ENCODE results near the gene ADAMTS17.

The ADAMTS17 gene

GRCh38 chr15:100174159-100174903, 167.4 kb downstream of the ADAMTS17 start:
- DNase-seq (ENCODE audit: low read depth): no peak
- TF ChIP-seq CTCF (IDR thresholded peaks at IDR 0.05; ENCODE audit: control insufficient read depth, extremely low read depth, insufficient read depth): no peak

DNA sequence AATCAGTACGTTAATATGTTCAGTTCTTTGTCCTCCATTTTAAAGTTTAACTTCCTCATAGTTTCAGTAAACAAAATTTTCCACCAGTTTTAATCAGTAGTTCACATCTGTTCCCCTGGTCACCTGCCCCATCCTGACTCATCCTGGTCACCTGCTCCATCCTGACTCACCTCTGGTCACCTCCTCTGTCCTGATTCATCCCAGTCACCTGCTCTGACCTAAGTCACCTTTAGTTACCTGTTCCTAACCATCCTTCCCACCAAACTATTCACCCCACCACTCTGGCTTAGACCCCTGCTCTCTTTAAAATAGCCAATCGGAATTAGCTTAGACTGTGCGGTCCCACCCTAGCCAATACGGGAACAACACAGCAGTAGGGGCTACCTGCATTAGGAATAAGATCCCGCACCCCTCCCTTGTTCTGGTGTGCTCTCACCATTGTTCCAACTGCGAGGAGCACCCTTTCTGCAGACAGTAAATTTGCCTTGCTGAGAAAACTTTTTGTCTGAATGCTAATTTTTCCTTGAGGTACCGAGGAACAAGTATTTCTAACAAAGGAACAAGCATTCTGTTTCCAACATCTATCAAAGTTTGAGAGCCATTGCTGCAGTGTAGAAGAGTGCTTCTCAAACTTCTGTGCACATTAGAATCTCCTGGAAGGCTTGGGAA, 169.3 kb downstream of the ADAMTS17 start:
- no peak for DNase-seq (ENCODE audit: low read depth)
- H3K4me3 ChIP-seq (ENCODE audit: low read depth, low read length): no peak overlapping the region
- TF ChIP-seq CTCF (IDR thresholded peaks at IDR 0.05; ENCODE audit: control insufficient read depth, extremely low read depth, insufficient read depth): no peak

More at GRCh38 chr15:100174159-100174903, 167.4 kb downstream of the ADAMTS17 start:
- no peak overlapping the region for H3K4me3 ChIP-seq (ENCODE audit: low read depth, low read length)

DNA sequence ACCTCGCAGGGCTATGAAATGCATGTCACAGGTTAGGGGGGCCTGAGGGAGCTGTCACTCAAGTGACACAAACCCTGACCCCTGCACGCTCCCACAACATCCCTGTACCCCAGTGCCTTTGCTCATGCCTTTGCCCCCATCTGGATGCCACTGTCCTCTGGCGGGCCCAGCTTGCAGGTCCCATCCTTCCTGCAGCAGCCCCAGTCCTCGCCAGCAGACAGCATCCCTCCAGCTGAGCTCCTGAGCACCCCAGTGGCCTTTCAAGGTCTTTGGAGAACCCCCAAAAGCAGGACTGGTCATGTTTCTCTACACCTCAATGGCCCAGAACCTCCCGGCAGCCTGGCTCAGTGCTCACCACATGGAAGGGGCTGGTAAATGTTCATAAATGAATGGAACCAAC, 170.4 kb downstream of the ADAMTS17 start:
- TF ChIP-seq CTCF (IDR thresholded peaks at IDR 0.05; ENCODE audit: control insufficient read depth, extremely low read depth, insufficient read depth): no peak
- no peak for DNase-seq (ENCODE audit: low read depth)
- H3K4me3 ChIP-seq (ENCODE audit: low read depth, low read length): no peak overlapping the region

DNA sequence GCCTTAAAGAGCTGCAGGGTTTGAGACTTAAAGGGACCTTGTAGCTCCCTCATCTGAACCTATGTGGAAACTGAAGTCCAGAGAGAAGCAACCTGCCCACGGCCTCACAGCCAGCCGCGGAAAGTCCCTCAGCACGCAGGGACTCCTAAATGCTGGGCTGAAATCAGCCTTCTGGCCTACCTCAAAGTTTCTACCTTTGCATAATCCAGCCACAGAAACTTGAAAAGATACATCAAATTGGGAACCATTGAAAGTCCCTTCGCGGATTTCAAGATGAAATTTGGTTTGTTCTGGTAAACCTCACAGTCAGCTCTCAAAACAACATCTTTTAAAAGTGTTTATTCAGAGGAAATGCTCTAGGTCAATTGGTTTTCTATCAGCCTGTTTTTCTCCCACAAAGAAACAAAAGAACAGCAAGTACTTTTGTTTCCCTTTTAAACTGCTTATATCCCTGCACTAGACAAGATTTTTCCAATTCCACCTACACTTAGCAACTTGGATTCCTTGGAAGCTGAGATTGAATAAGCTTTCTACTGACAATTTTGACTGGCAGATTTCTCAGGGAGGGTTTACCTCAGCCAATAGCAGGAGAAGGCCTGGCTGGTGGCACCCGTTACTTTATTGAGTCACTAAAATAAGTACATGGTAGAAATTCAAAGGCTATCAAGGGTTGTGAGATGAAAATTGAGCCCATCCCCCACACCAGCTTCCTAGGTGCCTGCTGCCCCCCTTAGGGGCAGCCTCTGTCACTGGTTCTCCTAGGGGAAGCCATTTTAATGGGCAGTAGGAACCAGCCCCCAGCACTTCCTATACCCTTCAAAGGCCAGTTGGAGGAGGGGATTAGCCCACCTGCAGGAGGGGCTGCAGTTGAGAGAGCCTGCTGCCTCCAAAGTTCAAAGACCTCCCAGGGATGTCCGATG, 171.2 kb downstream of the ADAMTS17 start:
- DNase-seq (ENCODE audit: low read depth): no peak
- no peak overlapping the region for H3K4me3 ChIP-seq (ENCODE audit: low read depth, low read length)
- TF ChIP-seq CTCF (IDR thresholded peaks at IDR 0.05; ENCODE audit: control insufficient read depth, extremely low read depth, insufficient read depth): no peak

DNA sequence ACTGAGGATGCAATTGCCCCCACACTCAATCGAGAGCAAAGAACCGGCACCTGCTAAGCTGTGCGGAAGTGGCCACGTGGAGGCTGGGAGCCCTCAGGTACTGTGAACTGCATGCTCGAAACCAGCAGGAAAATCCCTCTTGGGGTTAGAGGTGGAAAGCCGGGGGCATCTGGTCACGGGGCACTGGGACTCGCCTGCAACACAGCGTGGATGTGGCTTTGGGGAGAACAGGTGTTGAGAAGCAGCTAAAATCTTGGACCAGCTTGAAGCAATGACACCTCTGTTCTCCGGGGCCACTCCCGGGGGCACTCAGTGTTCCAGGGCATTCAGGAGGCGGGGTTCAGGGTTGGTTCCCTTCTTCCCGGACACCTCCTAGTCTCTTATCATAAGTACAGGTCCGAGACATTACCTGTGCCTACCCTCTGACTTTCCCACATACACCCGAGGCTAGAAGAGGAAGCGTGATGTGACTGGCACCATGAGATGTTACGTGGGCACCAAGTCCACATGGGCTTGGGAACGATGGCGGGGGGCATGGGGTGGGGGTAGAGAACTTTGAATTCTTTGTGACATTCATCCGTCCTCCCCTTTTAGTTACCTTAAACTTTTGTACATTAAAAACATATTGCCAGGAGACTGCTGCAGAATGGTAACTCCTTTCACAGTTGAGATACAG, 172.0 kb downstream of the ADAMTS17 start:
- no peak for DNase-seq (ENCODE audit: low read depth)
- no peak for TF ChIP-seq CTCF (IDR thresholded peaks at IDR 0.05; ENCODE audit: control insufficient read depth, extremely low read depth, insufficient read depth)
- H3K4me3 ChIP-seq (ENCODE audit: low read depth, low read length): no peak overlapping the region

GRCh38 chr15:100168787-100169186, 173.0 kb downstream of the ADAMTS17 start:
- TF ChIP-seq CTCF (IDR thresholded peaks at IDR 0.05; ENCODE audit: control insufficient read depth, extremely low read depth, insufficient read depth): no peak
- no peak overlapping the region for H3K4me3 ChIP-seq (ENCODE audit: low read depth, low read length)
- no peak for DNase-seq (ENCODE audit: low read depth)
